A673 (cell line): ENCODE data around the gene SMYD3. TPM values are rescaled to one million over a fixed set of nuclear protein-coding genes. Genes with fewer than 3 reads are reported as not detected.

ENCODE experiments used
- BruUV-seq: library from RNA; stranded (reverse); fragments of 400-500 nt; replicated peaks from 2 replicates; lab custom pipeline; 2021; lab: Mats Ljungman, UMichigan
- CTCF ChIA-PET: fragments of 300-600 bp; sonication (Branson Sonifier 250); formaldehyde crosslinking; loops from one replicate; lab custom pipeline; 2022; ENCODE audit warnings: antibody characterized with exemption; lab: Charles Lee
- POLR2A ChIA-PET: fragments of 300-600 bp; sonication (Branson Sonifier 250); formaldehyde crosslinking; loops from one replicate; lab custom pipeline; 2022; ENCODE audit warnings: antibody characterized with exemption; ENCODE audit not compliant: low non-redundant PET; lab: Charles Lee
- DNase-seq: peaks from one replicate; pipeline ENCODE4 v3.0.0-alpha.2; 2015; ENCODE audit warnings: low spot score
- H3K27ac ChIP-seq: fragments of 200-600 bp; sonication (generic); 2 replicates; pipeline ENCODE4 v1.5.1; 2016; ENCODE audit warnings: mixed run types, low read depth, mild to moderate bottlenecking, mixed read lengths, antibody characterized with exemption, low read length; ENCODE audit not compliant: poor library complexity, severe bottlenecking
- H3K27me3 ChIP-seq: fragments of 200-600 bp; sonication (generic); replicated peaks from 2 replicates; pipeline ENCODE4 v1.6.1; 2017; ENCODE audit warnings: mixed run types, low read depth, mild to moderate bottlenecking, mixed read lengths, antibody characterized with exemption, low read length; ENCODE audit not compliant: insufficient read depth, poor library complexity
- H3K36me3 ChIP-seq: fragments of 200-600 bp; sonication (generic); 2 replicates; pipeline ENCODE4 v1.6.1; 2016; ENCODE audit warnings: mixed run types, mild to moderate bottlenecking, mixed read lengths, antibody characterized with exemption, low read length; ENCODE audit not compliant: insufficient read depth, poor library complexity, severe bottlenecking
- H3K4me1 ChIP-seq: fragments of 200-600 bp; sonication (generic); 2 replicates; pipeline ENCODE4 v1.6.1; 2017; ENCODE audit warnings: mixed run types, mild to moderate bottlenecking, mixed read lengths, antibody characterized with exemption, low read length; ENCODE audit not compliant: insufficient read depth, poor library complexity, severe bottlenecking
- H3K4me3 ChIP-seq: fragments of 200-600 bp; sonication (generic); 2 replicates; pipeline ENCODE4 v1.5.1; 2016; ENCODE audit warnings: low read depth, mixed run types, mild to moderate bottlenecking, mixed read lengths, low read length; ENCODE audit not compliant: poor library complexity, severe bottlenecking
- H3K9me3 ChIP-seq: fragments of 200-600 bp; sonication (generic); 2 replicates; pipeline ENCODE4 v1.6.1; 2016; ENCODE audit warnings: mixed run types, low read depth, mild to moderate bottlenecking, mixed read lengths, antibody characterized with exemption, low read length; ENCODE audit not compliant: poor library complexity, severe bottlenecking
- EZH2 ChIP-seq: fragments of 200-600 bp; sonication (generic); IDR thresholded peaks from 2 replicates; pipeline ENCODE4 v1.6.1; 2017; ENCODE audit warnings: borderline replicate concordance, low read depth, mild to moderate bottlenecking, mixed read lengths, antibody characterized with exemption, low read length; ENCODE audit not compliant: poor library complexity, severe bottlenecking
- intact Hi-C: fragments of 100-400 bp; cut with micrococcal nuclease; formaldehyde crosslinking; loops from one replicate; pipeline ENCODE4 v1.10.0; 2022; ENCODE audit not compliant: unreplicated experiment
- total RNA-seq: library from RNA; stranded (reverse); gene quantifications from 2 replicates; pipeline ENCODE4 v1.2.3, GENCODE V29; 2021
- TF ChIP-seq, protein P1 (sequence below): fragments of 300-800, 200-600 bp; sonication (generic); conservative IDR thresholded peaks from 2 replicates; pipeline ENCODE4 v1.5.1; 2017; ENCODE audit warnings: low read depth, mild to moderate bottlenecking, antibody characterized with exemption, low read length, moderate library complexity, mixed read lengths

Gene SMYD3
- total RNA-seq, 1 experiment from 2014 or later, result 29.0 TPM

DNA sequence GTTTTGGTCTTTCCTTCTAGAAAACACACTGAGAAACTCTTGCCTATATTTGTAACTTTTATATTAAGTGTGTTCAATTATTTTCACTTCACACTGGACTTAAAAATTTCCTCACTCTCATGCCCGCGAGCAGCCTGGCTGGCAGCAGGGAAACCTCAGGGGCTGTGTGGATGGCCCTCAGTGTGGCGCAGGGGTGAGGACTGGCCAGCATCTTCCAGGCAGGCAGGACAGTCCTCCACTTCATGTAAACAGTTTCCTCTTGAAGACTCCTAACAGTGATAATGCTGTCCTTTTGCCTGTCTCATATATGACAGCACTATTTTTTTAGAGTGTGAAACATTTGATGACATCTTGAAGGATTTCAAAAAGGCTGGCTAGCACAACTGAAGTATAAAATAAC lies 733.7 kb downstream of the SMYD3 start:
- Histone ChIP-seq H3K4me3 (no peak overlapping the region), H3K9me3 (no peaks in the 10 kb centered on the region), H3K27me3 (no peaks in the 10 kb centered on the region), H3K27ac (no peak overlapping the region), H3K4me1 (no peaks in the 10 kb centered on the region), H3K36me3 (no peaks in the 10 kb centered on the region)
- ChIA-PET POLR2A (no interaction called here), CTCF (no interaction called here)
- no TSS peak for BruUV-seq
- DNase-seq, result no peak
- intact Hi-C loops, result no loop called here
- TF ChIP-seq EZH2, result no peak
- TF ChIP-seq, protein P1, sequence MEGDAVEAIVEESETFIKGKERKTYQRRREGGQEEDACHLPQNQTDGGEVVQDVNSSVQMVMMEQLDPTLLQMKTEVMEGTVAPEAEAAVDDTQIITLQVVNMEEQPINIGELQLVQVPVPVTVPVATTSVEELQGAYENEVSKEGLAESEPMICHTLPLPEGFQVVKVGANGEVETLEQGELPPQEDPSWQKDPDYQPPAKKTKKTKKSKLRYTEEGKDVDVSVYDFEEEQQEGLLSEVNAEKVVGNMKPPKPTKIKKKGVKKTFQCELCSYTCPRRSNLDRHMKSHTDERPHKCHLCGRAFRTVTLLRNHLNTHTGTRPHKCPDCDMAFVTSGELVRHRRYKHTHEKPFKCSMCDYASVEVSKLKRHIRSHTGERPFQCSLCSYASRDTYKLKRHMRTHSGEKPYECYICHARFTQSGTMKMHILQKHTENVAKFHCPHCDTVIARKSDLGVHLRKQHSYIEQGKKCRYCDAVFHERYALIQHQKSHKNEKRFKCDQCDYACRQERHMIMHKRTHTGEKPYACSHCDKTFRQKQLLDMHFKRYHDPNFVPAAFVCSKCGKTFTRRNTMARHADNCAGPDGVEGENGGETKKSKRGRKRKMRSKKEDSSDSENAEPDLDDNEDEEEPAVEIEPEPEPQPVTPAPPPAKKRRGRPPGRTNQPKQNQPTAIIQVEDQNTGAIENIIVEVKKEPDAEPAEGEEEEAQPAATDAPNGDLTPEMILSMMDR, result no peak

DNA sequence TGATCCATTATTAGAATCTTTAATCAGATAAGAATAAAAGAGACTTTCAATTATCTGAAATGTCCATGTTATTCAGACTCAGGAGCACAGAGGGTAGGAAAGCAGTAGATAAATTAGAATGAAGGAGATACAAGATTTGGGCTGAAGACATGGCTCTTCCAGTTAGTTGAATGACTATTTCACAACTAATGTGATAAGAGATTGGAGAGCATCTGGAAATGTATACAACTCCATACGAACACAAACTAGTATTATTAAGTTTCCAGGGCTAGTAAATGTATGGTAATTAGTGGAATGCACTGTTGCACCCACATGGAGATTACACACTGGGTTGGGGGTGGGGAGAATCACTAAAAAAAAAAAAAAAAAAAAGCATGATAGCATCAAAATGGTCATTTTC lies 734.3 kb downstream of the SMYD3 start:
- H3K27ac ChIP-seq, result no peak overlapping the region
- BruUV-seq, result no TSS peak
- POLR2A ChIA-PET, result no interaction called here
- H3K9me3 ChIP-seq, result no peaks in the 10 kb centered on the region
- intact Hi-C loops, result no loop called here
- H3K4me3 ChIP-seq, result no peak overlapping the region
- CTCF ChIA-PET, result no interaction called here
- TF ChIP-seq EZH2, result no peak
- TF ChIP-seq, protein P1, result no peak
- H3K27me3 ChIP-seq, result no peaks in the 10 kb centered on the region
- no peak for DNase-seq
- no peaks in the 10 kb centered on the region for H3K4me1 ChIP-seq
- H3K36me3 ChIP-seq, result no peaks in the 10 kb centered on the region

DNA sequence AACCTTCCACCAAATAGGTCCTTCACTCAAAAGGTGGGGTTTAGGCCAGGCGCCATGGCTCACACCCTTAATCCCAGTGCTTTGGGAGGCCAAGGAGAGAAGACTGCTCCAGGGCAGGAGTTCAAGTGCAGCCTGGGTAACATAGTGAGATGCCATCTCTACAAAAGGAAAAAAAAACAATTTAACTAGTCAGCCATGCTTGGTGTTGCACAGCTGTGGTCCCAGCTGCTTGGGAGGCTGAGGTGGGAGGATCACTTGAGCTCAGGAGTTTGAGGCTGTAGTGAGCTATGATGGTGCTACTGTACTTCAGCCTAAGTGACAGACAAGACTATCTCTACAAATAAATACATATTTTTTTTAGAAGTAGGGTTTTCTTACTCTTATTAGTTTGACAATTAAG lies 734.8 kb downstream of the SMYD3 start:
- no peak overlapping the region for H3K27ac ChIP-seq
- no peaks in the 10 kb centered on the region for H3K9me3 ChIP-seq
- H3K4me3 ChIP-seq, result no peak overlapping the region
- BruUV-seq, result no TSS peak
- no peaks in the 10 kb centered on the region for H3K4me1 ChIP-seq
- DNase-seq, result no peak
- ChIA-PET CTCF (no interaction called here), POLR2A (no interaction called here)
- TF ChIP-seq, protein P1, result no peak
- no peak for TF ChIP-seq EZH2
- H3K36me3 ChIP-seq, result no peaks in the 10 kb centered on the region
- H3K27me3 ChIP-seq, result no peaks in the 10 kb centered on the region
- intact Hi-C loops, result no loop called here
